GF-D8 (cell line): ENCODE measurements around the gene RNU6-9.

Experiments used
- DNase-seq: peaks from one replicate; lab custom pipeline; 2025; lab: John Stamatoyannopoulos, UW

The RNU6-9 gene

GRCh38 chr19:936175-936546 lies 42.9 kb downstream of the RNU6-9 start:
- no peak for DNase-seq

- DNase-seq: no peak
Observed at GRCh38 chr19:937259-937694, 44.0 kb downstream of the RNU6-9 start.

DNA sequence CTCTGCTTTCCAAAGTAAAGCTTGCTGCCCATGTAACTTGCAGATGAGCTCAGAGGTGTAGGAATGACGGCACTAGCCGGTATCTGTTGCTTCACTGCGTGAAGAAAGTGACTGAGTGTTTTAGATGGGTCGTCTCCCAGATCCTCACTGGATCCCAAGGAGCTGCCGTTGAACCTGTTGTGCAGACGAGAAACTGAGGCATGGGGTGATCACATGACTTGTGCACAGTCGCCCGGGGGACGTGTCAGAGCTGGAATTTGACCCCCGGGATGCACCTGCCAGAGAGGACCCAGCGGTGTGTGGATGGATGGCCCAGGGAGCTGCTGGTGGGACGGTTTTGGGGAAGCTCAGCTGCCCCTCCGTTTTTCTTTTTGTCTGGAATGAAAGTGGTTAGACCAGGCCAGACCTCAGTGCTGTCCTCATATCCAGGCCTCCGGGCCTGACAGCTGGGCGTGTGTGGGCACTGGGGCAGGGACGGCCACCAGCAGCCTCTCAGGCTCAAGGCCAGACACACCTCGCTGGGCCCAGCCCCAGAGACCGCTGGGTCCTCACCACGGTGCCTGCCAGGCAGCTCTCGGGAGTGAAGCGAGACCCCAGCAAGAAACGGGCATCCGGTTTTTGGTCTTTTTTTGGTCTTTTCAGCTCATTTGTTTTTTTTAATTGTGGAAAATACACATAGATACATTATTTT lies 45.1 kb downstream of the RNU6-9 start:
- DNase-seq: no peak

- DNase-seq: no peak
Observed at GRCh38 chr19:939439-939838, 46.2 kb downstream of the RNU6-9 start.

DNA sequence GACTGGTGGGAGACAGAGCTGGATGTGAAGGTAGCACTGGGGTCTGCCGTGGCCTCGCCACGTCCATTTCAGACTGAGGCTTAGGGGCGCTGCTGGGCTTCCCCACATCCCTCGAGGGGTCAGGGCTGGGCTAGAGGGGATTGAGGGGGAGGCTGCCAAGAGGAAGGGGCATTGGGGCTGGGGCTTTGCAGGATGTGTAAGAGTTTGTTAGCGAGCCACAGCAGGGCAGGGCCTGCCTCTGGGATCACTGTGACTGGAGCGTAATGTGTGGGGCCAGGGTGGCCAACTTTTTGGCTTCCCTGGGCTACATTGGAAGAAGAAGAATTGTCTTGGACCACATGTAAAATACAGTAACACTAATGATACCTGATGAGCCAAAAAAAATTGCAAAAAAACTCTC lies 46.6 kb downstream of the RNU6-9 start:
- DNase-seq: no peak

GRCh38 chr19:940591-941291 lies 47.5 kb downstream of the RNU6-9 start:
- peak; percentile 59 for DNase-seq

DNA sequence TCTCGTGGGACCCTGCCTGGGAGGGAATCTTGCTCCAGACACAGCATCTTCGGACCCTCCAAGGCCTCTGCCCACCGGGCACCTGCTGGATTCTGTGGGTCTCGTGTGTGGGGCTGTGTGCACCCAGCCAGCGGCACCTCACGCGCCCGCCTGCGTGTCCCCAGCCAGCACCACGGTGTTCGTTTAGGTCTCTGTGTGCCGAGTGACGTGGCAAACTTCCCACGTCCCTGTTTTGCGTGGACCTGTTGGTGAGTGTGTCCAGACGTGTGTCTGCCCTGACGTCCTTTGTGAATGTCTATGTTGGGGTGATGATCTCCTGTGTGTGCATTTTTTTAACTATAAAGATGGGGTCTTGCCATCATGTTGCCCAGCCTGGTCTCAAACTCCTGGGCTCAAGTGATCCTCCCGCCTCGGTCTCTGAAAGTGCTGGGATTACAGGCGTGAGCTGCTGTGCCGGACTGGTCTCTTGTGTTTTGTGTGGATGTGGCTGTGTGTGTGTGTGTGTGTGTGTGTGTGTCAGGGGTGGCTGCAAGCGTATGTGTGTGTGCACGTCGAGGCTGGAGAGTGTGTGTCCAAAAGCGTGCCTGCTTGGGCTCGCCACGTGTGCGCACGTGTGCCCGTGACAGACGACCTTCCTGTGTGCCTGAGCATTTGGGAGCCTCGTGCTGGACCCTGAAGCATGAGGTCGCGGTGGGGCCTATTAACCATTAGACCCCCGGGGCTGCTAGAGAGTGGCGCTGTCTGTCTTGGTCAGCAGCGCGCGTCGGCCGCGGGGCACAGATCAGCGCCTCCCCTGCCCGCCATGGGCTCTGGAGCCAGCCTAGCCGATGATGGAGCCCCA lies 48.2 kb downstream of the RNU6-9 start:
- no peak for DNase-seq

GRCh38 chr19:942133-942645 lies 48.9 kb downstream of the RNU6-9 start:
- no peak for DNase-seq
